Neural progenitor cell (in vitro differentiated cells): Measurements from ENCODE around the gene KLF6.
"Not testable (repeated sequence)": the region's sequence is repeated elsewhere in the genome, so short reads cannot be mapped to it uniquely, and the experiment has no call there.

ENCODE experiments used
- CTCF ChIP-seq: fragments of 200-600 bp; sonication (generic); IDR thresholded peaks from 2 replicates; pipeline ENCODE4 v1.5.1; 2017; ENCODE audit warnings: antibody characterized with exemption, mild to moderate bottlenecking
- EZH2 ChIP-seq: fragments of 200-600 bp; sonication (generic); IDR thresholded peaks from 2 replicates; pipeline ENCODE4 v1.6.1; 2017; ENCODE audit warnings: antibody characterized with exemption, mild to moderate bottlenecking, moderate library complexity
- EZH2phosphoT487 ChIP-seq: fragments of 200-600 bp; sonication (generic); IDR thresholded peaks from 2 replicates; pipeline ENCODE4 v1.6.1; 2017; ENCODE audit warnings: antibody characterized with exemption

- not testable (repeated sequence) for TF ChIP-seq CTCF, EZH2, EZH2phosphoT487
These were observed 52.8 kb downstream of the KLF6 start for GRCh38 chr10:3732183-3732582.
